Measurements from ENCODE around the gene DMRTB1.

Gene DMRTB1

DNA sequence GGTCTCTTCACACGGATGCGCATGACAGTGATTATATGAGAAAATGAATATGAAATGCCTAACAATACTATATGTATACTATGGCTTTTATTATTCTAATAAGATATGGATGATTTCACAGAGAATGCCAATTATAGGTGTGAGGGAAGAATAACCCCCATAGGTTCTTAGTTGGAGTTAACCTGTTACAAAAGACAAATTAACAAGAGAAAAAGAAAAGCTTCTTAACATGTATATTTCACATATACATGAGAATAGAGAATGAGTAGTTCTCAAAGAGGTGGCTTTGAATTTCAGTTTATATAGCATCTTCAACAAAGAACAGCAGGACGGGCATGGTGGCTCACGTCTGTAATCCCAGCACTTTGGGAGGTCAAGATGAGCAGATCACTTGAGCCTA lies 24.0 kb upstream of the DMRTB1 start:
- DNase-seq (ENCODE audit: low read depth in 2 of 2) = no peak

DNA sequence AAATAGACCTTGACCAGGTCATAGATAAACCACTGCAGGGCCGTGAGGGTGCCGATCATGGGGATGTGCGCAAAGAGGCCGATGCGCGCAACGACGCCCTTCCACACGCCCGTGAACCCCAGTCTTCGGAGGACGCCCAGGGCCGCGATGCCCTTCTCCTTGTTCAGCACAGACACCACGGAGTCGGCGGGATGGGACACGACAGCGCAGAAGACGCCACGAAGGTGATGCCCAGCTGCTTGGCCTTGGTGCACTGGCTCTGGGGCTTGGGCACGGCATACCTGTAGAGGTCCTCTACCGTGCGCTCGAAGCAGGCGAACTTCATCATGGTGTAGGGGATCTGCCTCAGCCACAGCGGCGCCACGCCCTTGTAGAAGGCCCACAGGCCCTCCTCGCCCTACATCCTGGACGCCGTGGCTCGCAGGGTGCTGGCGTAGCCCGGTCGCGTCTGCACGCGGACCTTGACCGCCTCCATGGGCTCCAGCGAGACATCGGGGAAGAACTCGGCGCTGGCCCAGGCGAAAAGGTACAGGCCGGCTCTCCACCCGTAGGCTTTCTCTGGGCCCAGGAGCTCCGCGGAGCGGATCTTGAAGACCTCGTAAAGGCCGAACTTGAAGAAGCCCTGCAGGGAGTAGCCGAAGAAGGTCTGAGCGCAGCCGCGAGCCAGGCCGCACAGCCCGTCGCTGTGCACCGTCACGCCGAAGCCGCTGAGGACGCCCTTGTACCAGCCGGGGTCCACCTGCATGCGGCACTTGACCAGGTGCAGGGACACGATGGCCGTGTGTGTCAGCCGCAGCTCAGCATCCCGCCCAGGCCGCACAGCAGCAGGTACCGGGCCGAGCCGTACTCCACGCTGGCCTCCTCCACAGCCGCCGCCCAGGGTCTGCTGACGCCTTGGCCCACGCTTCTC lies 20.5 kb upstream of the DMRTB1 start:
- DNase-seq (ENCODE audit: low read depth in 2 of 2) = no peak

DNA sequence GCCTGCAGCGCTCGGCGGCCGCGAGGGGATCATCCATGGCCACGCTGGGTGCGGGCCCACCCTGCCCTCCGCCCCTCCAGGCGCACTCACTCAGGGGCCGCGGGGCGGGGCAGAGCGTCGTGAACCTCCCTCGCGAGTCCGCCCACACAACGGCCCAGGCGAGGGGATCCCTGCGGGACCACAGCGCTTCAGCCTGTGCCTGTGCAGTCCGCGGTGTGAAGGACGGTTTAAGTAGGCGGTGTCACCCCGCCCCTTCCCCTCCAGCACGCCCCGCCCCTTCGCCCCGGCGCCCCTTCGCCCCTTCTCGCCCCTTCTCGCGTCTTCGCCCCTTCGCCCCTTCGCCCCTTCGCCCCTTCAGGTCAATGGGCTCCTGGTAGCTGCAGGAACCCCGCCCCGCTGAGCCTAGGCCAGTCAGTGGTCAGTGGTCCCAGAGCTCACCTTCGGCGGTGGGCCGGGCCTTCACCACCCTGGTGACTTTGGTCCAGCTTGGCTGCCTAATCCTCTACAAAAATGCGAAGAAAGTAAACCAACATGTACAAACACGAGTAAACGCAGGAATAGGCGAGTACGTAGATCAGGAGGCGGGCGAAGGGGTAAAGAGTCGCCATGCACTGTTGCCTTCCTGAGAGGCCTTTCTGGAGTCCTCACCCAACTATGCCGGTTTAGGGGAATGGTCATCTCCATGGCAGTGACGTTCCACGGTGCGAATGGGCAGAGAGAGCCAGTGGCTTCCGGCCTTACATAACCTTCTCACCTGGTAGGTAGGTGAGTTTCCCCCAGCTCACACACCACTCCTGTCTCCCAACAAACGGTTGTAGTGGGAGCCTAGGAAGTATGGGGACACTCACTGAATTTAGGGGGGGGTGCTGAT lies 19.6 kb upstream of the DMRTB1 start:
- DNase-seq (ENCODE audit: low read depth in 2 of 2) = no peak

DNA sequence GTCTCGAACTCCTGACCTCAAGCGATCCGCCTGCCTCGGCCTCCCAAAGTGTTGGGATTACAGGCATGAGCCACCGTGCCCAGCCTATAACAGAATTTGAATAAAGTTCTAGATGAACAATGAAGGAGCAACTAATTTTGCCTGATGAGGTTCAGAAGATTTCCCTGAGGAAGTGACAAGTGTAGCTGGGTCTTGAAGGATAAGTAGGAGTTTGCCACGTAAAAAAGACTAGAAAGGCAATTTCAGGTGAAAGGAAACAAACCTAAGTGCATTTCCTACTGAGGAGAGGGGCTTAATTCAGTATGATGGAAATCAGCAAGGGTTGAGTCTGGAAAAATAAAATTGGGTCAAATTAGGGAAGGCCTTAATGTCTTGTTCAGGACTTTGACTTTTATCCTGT lies 18.6 kb upstream of the DMRTB1 start:
- DNase-seq (ENCODE audit: low read depth in 2 of 2) = no peak

DNA sequence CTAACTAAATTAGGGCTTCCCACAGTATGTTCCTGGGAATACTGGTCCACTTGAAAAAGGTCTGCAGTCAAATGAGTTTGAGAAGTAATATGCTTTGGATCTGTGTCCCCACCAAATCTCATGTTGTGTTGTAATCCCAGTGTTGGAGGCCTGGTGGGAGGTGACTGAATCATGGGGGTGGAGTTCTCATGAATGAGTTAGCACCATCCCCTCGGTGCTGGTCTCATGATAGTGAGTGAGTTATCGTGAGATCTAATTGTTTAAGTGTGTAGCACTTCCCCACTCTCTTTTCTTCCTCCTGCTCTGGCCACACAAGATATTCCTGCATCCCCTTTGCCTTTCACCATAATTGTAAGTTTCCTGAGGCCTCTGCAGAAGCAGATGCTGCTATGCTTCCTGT lies 16.9 kb upstream of the DMRTB1 start:
- no peak for DNase-seq (ENCODE audit: low read depth in 2 of 2)

DNA sequence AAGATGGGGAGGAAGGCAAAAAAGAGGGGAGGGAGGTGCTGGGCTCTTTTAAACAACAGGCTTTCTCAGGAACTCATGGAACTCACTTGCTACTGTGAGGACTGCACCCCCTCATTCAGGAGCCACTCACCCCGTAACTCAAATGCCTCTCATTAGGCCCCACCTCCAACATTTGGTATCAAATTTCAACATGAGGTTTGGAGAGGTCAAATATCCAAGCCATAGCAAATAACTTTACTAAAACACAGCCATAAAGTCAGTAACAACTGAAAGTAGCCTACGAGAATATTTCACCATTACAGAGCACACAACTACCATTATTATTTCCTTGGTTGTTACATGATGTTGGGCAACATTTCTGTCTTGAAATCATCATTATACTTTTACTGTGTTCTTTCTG lies 13.1 kb upstream of the DMRTB1 start:
- DNase-seq (ENCODE audit: low read depth in 2 of 2) = no peak

DNA sequence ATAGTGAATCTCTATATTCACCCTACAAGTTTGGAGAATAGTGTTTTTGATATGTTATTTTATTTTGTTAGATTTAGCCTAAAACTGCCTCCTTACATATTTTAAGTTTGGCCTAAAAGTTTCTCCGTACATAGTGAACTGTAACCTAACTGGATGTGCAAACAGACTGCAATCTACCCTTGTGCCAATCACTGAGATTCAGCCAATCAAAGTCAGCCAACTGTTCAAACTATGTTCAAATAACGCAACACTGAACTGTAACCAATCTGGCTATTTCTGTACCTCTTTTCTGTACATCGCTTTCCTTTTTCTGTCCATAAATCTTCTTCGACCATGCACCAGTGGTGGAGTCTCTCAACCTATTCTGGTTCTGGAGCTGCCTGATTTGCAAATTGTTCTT lies 11.8 kb upstream of the DMRTB1 start:
- DNase-seq (ENCODE audit: low read depth in 2 of 2) = no peak

DNA sequence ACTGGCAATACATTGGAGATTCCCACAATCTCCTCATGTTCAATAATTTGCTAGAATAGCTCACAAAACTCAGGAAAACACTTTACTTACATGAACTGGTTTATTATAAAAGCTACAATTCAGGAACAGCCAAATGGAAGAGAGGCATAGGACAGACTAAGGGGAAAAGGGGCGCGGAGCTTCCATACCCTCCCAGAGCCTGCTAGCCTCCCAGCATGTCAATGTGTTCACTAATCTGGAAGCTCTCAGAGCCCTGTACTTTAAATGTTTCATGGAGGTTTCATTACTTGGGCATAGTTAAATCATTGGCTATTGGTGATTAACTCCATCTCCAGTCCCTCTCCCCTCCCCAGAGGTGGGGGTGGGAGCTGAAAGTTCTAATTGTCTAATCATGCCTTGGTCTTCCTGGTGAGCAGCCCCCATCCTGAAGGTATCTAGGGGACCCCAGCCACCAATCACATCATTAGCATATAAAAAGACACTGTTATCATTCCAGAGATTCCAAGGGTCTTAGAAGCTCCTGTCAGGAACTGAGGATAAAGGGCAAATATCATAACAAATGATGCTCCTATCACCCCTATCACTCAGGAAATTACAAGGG lies 10.9 kb upstream of the DMRTB1 start:
- DNase-seq (ENCODE audit: low read depth in 2 of 2) = no peak

DNA sequence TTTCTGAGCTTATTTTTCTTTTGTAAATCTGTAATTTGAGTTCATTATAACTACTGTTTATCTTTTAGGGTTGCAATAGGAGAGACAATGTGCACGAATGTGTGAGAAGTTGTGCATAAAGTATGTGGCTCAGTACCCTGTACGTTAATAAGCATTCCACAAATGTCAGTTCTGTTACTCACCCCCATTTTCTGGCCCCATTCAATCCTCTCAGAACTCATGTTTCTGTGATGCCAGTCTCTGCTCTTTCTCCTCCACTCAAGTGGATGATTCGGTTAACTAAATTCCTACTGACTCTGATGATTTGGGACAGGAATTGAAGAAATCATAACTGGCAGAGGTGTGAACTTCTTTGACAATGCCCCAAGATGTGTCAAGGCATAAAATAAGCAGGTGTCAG lies 10.2 kb upstream of the DMRTB1 start:
- no peak for DNase-seq (ENCODE audit: low read depth in 2 of 2)

DNA sequence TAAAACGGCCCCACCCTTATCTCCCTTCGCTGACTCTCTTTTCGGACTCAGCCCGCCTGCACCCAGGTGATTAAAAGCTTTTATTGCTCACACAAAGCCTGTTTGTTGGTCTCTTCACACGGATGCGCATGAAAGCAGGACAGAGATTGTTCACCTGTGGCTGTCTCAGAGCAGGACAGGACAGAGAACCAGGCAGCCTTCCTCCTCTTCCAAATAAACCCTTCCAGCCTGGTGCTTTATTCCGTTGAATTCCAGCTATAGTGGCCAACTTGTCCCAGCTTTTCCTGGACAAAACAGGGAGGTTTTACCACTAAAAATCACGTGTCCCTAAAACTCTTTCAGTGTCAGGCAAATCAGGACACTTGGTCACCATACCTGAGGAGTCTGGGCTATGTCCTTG lies 9.5 kb upstream of the DMRTB1 start:
- no peak for DNase-seq (ENCODE audit: low read depth in 2 of 2)

DNA sequence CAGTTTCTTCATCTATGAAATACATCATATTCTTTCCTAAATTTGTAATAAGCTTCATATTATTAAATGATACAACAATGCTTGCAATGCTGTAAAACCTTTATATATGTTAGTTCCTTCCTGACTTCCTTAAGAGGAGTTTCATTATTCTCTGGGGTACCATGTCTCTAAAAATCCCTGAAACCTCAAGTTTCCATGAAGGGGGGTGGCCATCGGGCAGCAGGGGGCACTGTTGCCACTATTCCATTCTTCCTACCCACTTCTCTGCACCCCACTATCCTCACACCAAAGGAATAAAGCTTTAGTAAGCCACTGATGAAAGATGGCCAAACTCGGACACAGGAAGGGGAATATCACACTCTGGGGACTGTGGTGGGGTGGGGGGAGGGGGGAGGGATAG lies 9.0 kb upstream of the DMRTB1 start:
- DNase-seq (ENCODE audit: low read depth in 2 of 2) = no peak

DNA sequence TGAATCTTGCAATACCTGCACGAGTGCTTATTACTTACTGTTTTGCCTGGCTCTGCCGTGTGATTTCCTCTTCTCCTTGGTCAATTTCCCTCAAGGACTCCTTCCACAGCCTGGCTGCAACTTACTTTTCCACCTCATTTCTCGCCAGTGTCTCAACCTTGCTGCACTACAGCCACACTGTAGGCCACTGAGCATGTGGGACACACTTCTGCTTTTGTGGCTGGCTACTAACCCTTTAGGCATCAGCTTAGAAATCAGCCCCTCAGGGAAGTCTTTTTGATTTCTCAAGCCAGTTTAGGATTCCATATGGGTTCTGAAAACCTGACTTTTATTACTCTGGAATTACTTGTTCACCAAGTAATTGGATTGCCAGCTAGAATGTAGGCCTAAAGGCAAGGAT lies 5.2 kb upstream of the DMRTB1 start:
- DNase-seq (ENCODE audit: low read depth in 2 of 2) = no peak

DNA sequence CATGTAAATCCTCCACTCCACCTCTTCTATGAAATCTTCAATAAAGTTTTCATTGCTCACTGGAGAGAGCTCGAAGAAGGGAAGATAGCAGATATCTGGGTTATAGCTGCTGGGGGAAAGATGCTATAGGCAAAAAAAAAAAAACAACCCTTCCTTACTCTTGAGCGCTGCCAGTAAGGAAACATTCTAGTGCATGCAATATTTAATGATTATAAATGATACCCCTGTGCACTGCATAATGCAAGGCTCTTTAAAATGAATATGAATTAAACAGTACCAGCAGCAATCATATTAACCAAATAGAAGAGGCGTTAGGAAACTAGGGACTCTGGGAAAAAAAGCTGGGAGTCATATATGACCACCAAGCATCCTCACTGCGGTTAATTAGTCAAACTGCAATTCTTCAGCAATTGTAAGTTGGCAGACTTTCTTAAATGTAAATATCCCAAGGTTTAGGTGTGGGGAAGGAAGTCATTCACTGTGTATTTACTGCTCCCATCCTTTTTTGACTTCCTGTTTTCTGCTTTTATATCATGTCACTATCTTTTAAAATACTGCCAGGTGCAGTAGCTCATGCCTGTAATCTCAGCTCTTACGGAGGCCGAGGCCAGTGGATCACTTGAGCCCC lies 3.7 kb upstream of the DMRTB1 start:
- DNase-seq (ENCODE audit: low read depth in 2 of 2) = no peak

DNA sequence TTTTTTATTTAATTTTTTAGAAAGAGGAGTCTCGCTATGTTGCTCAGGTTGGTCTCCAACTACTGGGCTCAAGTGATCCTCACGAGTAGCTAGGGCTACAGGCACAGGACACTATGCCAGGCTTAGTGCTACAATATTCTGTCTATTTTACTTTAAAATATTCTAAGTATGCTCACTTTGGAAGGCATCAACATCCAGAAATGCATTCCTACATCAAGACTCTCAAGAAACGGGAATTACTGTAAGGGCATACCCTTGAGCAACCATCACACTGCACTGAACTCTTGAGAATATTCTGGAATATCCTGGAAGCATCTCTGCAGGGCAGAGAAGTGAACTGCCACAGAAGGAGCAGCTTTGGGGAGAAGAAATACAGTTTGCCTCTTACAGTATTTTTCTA lies 565 bp upstream of the DMRTB1 start:
- DNase-seq (ENCODE audit: low read depth in 2 of 2) = no peak

DNA sequence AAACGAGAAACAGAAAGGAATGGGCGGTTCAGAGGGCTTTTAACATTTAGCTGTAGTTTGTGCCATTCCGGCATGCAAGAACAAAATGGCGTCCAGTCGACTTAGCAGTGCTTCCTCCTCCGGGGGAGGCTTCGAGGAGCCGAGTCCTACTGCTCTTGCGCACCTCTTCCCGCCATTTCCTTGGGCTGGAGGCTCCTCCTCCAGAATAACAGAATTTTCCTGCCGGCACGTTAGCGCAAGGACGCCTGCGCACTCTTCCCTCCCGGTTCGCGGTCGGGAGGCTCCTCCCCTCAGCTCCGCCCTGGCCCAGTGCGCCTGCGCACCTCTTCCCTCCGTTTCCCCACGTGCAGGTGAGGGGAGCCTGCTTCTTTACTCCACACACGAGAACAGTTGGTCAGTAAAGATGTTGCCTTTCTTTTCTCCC lies 1.0 kb downstream of the DMRTB1 start:
- DNase-seq (ENCODE audit: low read depth in 2 of 2) = no peak

DNA sequence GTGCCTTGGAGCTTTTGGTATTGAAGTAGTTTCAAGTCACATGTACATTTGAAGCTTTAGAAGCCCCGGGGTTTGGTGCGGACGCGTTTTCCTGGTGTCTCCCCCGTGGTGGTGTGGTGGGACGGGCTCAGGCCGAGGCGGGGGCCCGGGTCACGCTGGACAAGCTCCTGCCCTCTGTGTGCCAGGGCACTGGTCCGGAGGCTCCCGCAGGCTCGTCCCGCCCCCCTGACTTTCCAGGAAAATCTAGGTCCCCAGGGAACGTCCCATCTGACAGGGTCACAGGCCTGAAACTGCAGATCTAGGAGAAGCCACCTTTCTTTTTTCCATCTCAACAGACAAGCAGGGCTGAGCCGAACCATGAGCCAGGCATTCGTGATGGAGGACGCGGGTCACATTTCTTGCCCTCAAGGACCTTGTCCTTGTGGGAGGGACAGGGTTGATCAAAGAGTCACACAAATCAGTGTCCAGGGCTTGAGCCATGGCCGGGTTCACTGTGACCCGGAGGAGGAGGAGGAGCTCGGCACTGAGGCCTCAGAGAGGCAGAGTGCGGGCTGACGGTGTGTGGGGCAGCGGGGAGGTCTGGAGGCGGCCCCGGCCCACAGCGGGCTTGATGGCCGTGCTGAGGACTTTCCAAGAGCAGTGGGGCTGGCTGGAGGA lies 1.6 kb downstream of the DMRTB1 start:
- DNase-seq (ENCODE audit: low read depth in 2 of 2) = no peak

DNA sequence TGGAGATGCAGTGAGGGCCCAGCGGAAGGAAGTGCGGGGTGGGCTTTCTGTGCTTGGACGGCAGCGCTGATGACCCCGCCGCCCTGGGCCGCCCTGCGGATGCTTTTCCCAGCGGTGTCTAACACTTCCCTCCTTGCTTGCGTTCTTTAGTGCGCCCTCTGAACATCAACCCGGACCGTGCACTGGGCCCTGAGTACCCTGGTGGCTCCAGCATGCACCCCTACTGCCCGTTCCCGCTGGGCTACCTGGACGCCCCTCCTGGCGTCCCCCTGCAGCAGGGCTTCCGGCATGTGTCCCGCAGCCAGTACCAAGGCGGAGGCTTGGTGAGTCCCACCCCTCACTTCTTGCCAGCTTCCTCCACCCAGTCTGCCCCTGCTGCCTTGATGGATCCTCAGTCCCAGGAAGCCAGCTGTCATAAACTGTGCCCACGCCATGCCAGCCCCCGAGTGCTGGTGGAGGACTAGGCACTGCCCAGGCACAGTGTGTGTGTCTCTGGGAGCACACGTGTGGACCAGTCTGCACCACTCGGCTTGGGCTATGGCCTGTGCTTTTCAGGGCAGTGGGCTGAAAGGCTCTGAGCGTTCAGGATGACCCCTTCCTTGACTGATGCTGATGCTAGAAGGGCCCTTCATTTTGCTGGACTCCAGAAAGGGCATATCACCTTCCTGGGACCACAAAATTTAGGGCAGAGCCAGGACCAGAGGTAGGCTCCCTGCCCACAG lies 2.3 kb downstream of the DMRTB1 start:
- DNase-seq (ENCODE audit: low read depth in 2 of 2) = no peak

DNA sequence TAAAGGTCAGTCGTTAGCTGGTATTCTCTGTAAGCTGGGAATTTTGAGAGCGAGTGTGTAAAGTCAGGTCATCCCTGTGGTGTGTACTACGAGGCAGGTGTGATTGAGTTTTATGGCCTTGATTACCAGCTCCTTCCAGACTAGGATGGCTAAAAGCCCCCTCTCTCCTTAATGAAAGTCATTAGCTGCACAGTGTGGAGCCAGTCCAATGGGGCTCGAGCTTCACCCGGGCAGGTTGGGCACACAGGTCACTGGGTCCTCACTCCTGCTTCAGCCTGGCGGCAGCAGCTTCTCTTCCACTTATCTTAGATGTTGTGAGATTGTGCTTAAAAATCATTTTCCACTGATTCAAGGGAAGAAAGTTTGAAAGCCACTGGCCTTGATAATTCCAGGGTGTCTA lies 3.0 kb downstream of the DMRTB1 start:
- DNase-seq (ENCODE audit: low read depth in 2 of 2) = no peak

DNA sequence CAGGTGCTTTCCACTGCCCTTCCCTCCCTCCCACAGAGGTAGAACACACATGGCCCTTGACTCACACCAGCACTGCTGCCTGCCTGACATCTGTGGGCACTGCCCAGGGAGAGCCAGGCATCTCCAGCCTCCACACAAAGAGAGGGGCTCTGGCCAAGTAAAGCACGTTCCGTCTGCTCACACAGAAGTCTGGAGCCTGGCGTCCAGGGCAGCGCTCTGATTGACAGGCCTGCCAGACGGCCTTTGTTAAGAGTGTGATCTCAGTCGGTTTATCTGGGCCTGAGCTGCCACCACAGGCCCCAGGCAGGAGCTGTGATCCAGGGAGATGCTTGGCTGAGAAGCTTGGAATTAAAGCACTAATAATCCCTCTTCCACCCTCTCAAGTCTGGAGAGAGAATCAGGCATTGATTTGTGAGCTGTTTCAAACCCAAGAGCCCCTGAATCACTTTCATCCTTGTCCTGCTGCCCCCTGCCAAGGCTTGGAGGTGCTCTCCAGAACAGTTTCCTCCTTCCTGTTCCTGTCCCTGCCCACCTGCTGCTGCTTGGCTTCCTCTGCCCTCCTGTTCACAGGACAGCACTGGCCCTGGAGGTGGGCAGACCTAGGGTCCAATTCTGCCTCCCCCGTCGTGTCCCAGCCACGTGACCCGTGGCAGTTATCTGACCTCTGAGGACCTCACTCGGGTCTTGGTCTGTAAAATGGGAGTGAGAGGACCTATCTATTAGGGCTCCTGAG lies 3.7 kb downstream of the DMRTB1 start:
- no peak for DNase-seq (ENCODE audit: low read depth in 2 of 2)
